ENCODE data around the gene EGR4. TPM values are rescaled to one million over a fixed set of nuclear protein-coding genes. Genes with fewer than 3 reads are reported as not detected.

The EGR4 gene
- total and polyA plus RNA-seq, 2 of the 4 experiments (the other 2 are of a cell fraction): not detected

DNA sequence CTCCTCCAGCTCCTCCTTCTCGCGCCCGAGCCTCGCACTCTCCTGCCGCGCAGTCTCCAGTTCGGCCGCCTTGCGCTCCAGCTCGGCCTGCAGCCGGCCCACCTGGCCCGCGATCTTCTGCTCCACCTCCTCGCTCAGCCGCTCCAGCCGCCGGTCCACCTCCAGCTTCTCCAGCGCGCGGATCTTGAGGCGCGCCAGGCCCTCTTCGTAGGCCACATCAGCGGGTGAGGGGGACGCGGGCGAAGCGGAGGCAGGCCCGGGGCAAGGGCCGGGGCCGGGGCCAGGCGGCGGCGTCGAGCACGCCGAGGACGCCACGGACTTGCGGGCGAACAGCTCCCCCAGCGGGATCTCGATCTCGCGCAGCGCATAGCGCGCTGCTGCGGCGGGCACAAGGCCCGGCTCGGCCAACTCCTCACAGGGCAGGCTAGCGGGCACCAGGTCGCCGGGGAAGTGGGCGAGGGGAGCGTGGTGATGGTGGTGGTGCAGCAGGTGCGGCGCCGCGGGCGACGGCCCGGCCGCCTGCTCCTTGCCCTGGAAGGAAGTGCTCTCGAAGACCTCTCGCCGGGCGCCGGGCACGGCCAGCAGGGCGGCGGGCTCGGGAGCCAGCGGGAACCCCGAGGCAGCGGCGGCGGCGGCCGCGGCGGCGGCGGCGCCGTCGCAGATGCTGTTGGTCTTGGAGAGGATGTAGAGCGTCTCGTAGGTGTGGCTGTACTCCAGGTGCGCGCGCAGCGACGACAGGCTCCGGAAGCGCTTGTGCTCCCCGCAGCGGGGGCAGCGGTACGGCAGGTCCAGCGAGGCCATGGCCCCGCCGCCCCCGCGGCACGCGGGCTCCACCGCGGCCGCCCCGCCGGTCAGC, 24.3 kb downstream of the EGR4 start:
- Histone ChIP-seq H4K8ac (ENCODE audit: low read depth in 2 of 2, low read length in 2 of 2) (no peak overlapping the region), H3K4me1 (ENCODE audit: control insufficient read depth, insufficient read depth, low read length) (no peaks in the 10 kb centered on the region), H3K9ac (ENCODE audit: low read depth, low read length) (no peak overlapping the region), H3K56ac (ENCODE audit: extremely low read depth, insufficient read depth, low read length) (no peak overlapping the region), H2BK5ac (ENCODE audit: low read depth, low read length, poor library complexity, severe bottlenecking) (no peak overlapping the region), H2BK20ac (ENCODE audit: low read depth, low read length) (no peak overlapping the region), H3K27ac (ENCODE audit: insufficient read depth, low read length) (no peak overlapping the region), H2AK5ac (ENCODE audit: low read depth, low read length) (no peak overlapping the region), H3K23ac (ENCODE audit: low read depth, low read length) (no peak overlapping the region), H3K4ac (ENCODE audit: low read depth, low read length) (no peak overlapping the region), H3K9me1 (ENCODE audit: insufficient read depth, low read length) (peaks cover 6% of the 10 kb centered on the region; the same call in 1 of the 2 replicates), H3K14ac (replicated peaks; ENCODE audit: low read depth, low read length) (no peak overlapping the region), H3K18ac (ENCODE audit: low read depth, low read length) (no peak overlapping the region), H2AFZ (replicated peaks; ENCODE audit: low read length, poor library complexity) (no peak overlapping the region), H3K36me3 (ENCODE audit: control insufficient read depth, insufficient read depth, low read length) (peaks cover 3% of the 10 kb centered on the region; the same call in 1 of the 2 replicates), H3K4me3 (ENCODE audit: insufficient read depth, low read depth, low read length) (no peak overlapping the region), H3K4me2 (ENCODE audit: low read depth, low read length) (no peak overlapping the region), H4K20me1 (ENCODE audit: insufficient read depth, low read length) (peaks cover 10% of the 10 kb centered on the region; the same call in 1 of the 2 replicates), H3K9me3 (ENCODE audit: control insufficient read depth, insufficient read depth, low read length) (peaks cover 2% of the 10 kb centered on the region; the same call in 1 of the 2 replicates), H4K5ac (ENCODE audit: low read depth, low read length) (no peak overlapping the region), H2AK9ac (replicated peaks; ENCODE audit: low read depth, low read length, poor library complexity) (no peak overlapping the region), H3K27me3 (ENCODE audit: control insufficient read depth, insufficient read depth, low read length) (peaks cover 25% of the 10 kb centered on the region), H2BK120ac (ENCODE audit: low read depth, low read length) (no peak overlapping the region), H4K91ac (ENCODE audit: insufficient read depth, low read depth, low read length) (no peak overlapping the region), H3K79me1 (ENCODE audit: low read depth in 1 of 2, low read length in 2 of 2) (no peaks in the 10 kb centered on the region), H2BK15ac (ENCODE audit: low read depth, low read length) (no peak overlapping the region)
- WGBS, 2 experiments (ENCODE audit: extremely low coverage in 2 of 2, insufficient read length in 1 of 2): 8% methylated on average over 59 of the region's 113 CpGs; no CpG with 5 or more reads in 1 of the 2 experiments
- intact Hi-C loops (cut with micrococcal nuclease): no loop called here
- BruUV-seq (replicated peaks): no TSS peak
- dilution Hi-C loops (cut with HindIII; ENCODE audit: low sequenced_read_pairs, unreplicated experiment): no loop called here
- ChIA-PET POLR2A (ENCODE audit: unreplicated experiment) (no interaction called here), CTCF (no interaction called here)
- TF ChIP-seq FOS (IDR thresholded peaks at IDR 0.05; ENCODE audit: low read depth, low read length): no peak
- TF ChIP-seq RCOR1 (IDR thresholded peaks at IDR 0.05; ENCODE audit: insufficient replicate concordance, low read length): no peak
- TF ChIP-seq, protein P1, sequence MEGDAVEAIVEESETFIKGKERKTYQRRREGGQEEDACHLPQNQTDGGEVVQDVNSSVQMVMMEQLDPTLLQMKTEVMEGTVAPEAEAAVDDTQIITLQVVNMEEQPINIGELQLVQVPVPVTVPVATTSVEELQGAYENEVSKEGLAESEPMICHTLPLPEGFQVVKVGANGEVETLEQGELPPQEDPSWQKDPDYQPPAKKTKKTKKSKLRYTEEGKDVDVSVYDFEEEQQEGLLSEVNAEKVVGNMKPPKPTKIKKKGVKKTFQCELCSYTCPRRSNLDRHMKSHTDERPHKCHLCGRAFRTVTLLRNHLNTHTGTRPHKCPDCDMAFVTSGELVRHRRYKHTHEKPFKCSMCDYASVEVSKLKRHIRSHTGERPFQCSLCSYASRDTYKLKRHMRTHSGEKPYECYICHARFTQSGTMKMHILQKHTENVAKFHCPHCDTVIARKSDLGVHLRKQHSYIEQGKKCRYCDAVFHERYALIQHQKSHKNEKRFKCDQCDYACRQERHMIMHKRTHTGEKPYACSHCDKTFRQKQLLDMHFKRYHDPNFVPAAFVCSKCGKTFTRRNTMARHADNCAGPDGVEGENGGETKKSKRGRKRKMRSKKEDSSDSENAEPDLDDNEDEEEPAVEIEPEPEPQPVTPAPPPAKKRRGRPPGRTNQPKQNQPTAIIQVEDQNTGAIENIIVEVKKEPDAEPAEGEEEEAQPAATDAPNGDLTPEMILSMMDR (conservative IDR thresholded peaks at IDR 0.05; ENCODE audit: low read depth, low read length): peak; percentile 9; the same call in 1 of the 2 replicates
- TF ChIP-seq, protein P2, sequence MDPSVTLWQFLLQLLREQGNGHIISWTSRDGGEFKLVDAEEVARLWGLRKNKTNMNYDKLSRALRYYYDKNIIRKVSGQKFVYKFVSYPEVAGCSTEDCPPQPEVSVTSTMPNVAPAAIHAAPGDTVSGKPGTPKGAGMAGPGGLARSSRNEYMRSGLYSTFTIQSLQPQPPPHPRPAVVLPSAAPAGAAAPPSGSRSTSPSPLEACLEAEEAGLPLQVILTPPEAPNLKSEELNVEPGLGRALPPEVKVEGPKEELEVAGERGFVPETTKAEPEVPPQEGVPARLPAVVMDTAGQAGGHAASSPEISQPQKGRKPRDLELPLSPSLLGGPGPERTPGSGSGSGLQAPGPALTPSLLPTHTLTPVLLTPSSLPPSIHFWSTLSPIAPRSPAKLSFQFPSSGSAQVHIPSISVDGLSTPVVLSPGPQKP (IDR thresholded peaks at IDR 0.05; ENCODE audit: borderline replicate concordance, low read depth, low read length): no peak
- DNase-seq: peak; percentile 11
- ATAC-seq (ENCODE audit: low read depth): peak; percentile 62
- in situ Hi-C loops (cut with MboI; ENCODE audit: low sequenced_read_pairs): no loop called here

Measured in IMR-90 (cell line).